Liver (tissue), 9 donors: ENCODE data around the gene NAT10. TPM values are rescaled to one million over a fixed set of nuclear protein-coding genes. Genes with fewer than 3 reads are reported as not detected.
A peak's percentile ranks its signal among the peaks of the same experiment; 100 is the strongest.
"Not testable (repeated sequence)": the region's sequence is repeated elsewhere in the genome, so short reads cannot be mapped to it uniquely, and the experiment has no call there.

ENCODE experiments used
- DNase-seq: peaks from one replicate; pipeline ENCODE4 v3.0.0-alpha.2; 2017; ENCODE audit warnings: low spot score
- H3K27ac ChIP-seq, 2 donors: one replicate each; pipeline ENCODE4 v1.7.0; 2013; ENCODE audit warnings: inconsistent platforms in 2 of 2, low read length in 2 of 2, control low read depth in 1 of 2, low read depth in 1 of 2, mild to moderate bottlenecking in 1 of 2
- H3K27me3 ChIP-seq, 4 donors: one replicate each; pipeline versions ENCODE4 v1.6.1 to v1.7.0; 2013; ENCODE audit warnings: low read length in 3 of 4, inconsistent platforms in 1 of 4, mild to moderate bottlenecking in 1 of 4, moderate library complexity in 1 of 4; ENCODE audit not compliant: control insufficient read depth in 4 of 4, insufficient read depth in 4 of 4
- H3K36me3 ChIP-seq, 4 donors: one replicate each; pipeline versions ENCODE4 v1.6.1 to v1.7.0; 2013; ENCODE audit warnings: low read length in 3 of 4, mild to moderate bottlenecking in 3 of 4, low read depth in 1 of 4, moderate library complexity in 1 of 4; ENCODE audit not compliant: control insufficient read depth in 4 of 4, insufficient read depth in 3 of 4
- H3K4me1 ChIP-seq, 4 donors: one replicate each; pipeline versions ENCODE4 v1.6.1 to v1.7.0; 2013; ENCODE audit warnings: low read length in 3 of 4, mild to moderate bottlenecking in 3 of 4, moderate library complexity in 1 of 4; ENCODE audit not compliant: control insufficient read depth in 4 of 4, insufficient read depth in 4 of 4
- H3K4me3 ChIP-seq, 3 donors: one replicate each; pipeline versions ENCODE4 v1.6.1 to v1.7.0; 2013; ENCODE audit warnings: low read length in 3 of 3, control low read depth in 1 of 3, low read depth in 1 of 3, mild to moderate bottlenecking in 1 of 3
- H3K9ac ChIP-seq, 2 donors: one replicate each; pipeline ENCODE4 v1.7.0; 2013; ENCODE audit warnings: low read length in 2 of 2, mild to moderate bottlenecking in 2 of 2, moderate library complexity in 2 of 2, control low read depth in 1 of 2, low read depth in 1 of 2
- H3K9me3 ChIP-seq, 4 donors: one replicate each; pipeline versions ENCODE4 v1.6.1 to v1.7.0; 2013; ENCODE audit warnings: low read length in 3 of 4; ENCODE audit not compliant: control insufficient read depth in 4 of 4
- EGR1 ChIP-seq, 2 donors: IDR thresholded peaks; 2 replicates each; pipeline ENCODE4 v1.6.1; 2016 to 2018; ENCODE audit warnings: antibody characterized with exemption in 2 of 2, low read depth in 2 of 2
- FOXA1 ChIP-seq: IDR thresholded peaks from 2 replicates; pipeline ENCODE4 v1.6.1; 2016; ENCODE audit warnings: antibody characterized with exemption
- HNF4G ChIP-seq: IDR thresholded peaks from 2 replicates; pipeline ENCODE4 v1.6.1; 2016; ENCODE audit warnings: antibody characterized with exemption
- JUND ChIP-seq, 2 donors: IDR thresholded peaks; 2 replicates each; pipeline ENCODE4 v1.6.1; 2016; ENCODE audit warnings: antibody characterized with exemption in 2 of 2
- NR2F2 ChIP-seq: IDR thresholded peaks from 2 replicates; pipeline ENCODE4 v1.6.1; 2016; ENCODE audit warnings: antibody characterized with exemption
- RAD21 ChIP-seq, 2 donors: IDR thresholded peaks; 2 replicates each; pipeline ENCODE4 v1.6.1; 2016; ENCODE audit warnings: antibody characterized with exemption in 2 of 2, mild to moderate bottlenecking in 2 of 2
- RXRA ChIP-seq, 2 donors: IDR thresholded peaks; 2 replicates each; pipeline ENCODE4 v1.6.1; 2017 to 2018; ENCODE audit warnings: antibody characterized with exemption in 2 of 2, mild to moderate bottlenecking in 1 of 2
- SP1 ChIP-seq: IDR thresholded peaks from 2 replicates; pipeline ENCODE4 v1.6.1; 2018; ENCODE audit warnings: antibody characterized with exemption, mild to moderate bottlenecking
- TAF1 ChIP-seq: conservative IDR thresholded peaks from 2 replicates; pipeline ENCODE4 v1.6.1; 2016; ENCODE audit warnings: antibody characterized with exemption, mild to moderate bottlenecking
- YY1 ChIP-seq: IDR thresholded peaks from 2 replicates; pipeline ENCODE4 v1.6.1; 2016; ENCODE audit warnings: antibody characterized with exemption, mild to moderate bottlenecking
- WGBS: extraction: QIAGEN DNeasy Blood & Tissue Kit; methylation state at CpG from one replicate; pipeline ENCODE4 v1.1.7; 2013; 5-methylcytosine and 5-hydroxymethylcytosine counted together
- polyA plus RNA-seq, 2 donors: library from polyadenylated mRNA; stranded (reverse) in 1 of 2; unstranded in 1 of 2; fragments of 200-250 nt in 1 of 2; fragments of >200 nt in 1 of 2; fragmentation: Nextera tagmentation in 1 of 2; extraction: Ambion mirVana in 1 of 2; gene quantifications; one replicate each; pipeline versions ENCODE4 v1.2.1 to v1.2.3, GENCODE V29; 2013 to 2015
- total RNA-seq, 2 donors: library from RNA; depleted of rRNA; stranded (reverse); fragments of >200 nt; gene quantifications; one replicate each; pipeline ENCODE4 v1.2.3, GENCODE V29; 2014
- TF ChIP-seq, protein P1 (sequence below): IDR thresholded peaks from 2 replicates; pipeline ENCODE4 v1.6.1; 2016; ENCODE audit warnings: antibody characterized with exemption
- TF ChIP-seq, protein P2 (sequence below): IDR thresholded peaks from 2 replicates; pipeline ENCODE4 v1.6.1; 2016; ENCODE audit warnings: antibody characterized with exemption
- TF ChIP-seq, protein P3 (sequence below): IDR thresholded peaks from 2 replicates; pipeline ENCODE4 v1.6.1; 2016; ENCODE audit warnings: antibody characterized with exemption
- TF ChIP-seq, protein P4 (sequence below): fragments of 150-350 bp; IDR thresholded peaks from 2 replicates; pipeline ENCODE4 v1.5.1; 2017; ENCODE audit warnings: improper control_type of control experiment, low read depth, low read length; ENCODE audit not compliant: missing input control
- donor health status: healthy.
- donor health status: healthy.
- donor health status: healthy.
- donor health status: healthy.
- donor health status: healthy.

The NAT10 gene
- total and polyA plus RNA-seq, 4 donors, result 9.1 to 14.0 (median 13.5) TPM

DNA sequence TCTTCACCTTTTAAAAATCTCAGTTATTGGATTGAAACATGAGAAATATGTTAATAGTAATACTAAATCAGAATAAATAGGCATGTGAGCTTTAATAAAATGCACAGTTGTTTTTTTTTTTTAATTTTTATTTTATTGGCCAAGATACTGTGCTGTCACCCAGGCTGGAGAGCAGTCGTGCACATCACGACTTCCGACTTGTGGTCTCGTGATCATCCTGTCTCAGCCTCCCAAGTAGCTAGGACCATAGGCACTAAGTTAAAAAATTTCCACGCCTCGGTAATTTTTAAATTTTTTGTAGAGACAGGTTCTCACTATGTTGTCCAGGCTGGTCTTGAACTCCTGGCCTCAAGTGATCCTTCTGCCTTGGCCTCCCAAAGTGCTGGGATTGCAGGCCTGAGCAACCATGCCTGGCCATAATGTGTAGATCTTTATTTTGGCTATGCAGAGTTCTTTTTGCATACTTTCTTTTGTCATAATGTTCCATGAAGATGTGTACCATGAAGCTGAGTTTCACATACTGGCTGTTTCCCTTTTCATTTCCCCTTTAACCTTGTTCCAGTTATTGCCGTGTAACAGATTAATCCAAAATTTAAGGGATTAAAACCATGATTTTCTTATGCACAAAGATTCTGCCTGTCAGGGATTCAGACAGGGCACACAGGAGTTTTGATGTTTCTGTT, 37.9 kb upstream of the NAT10 start:
- no peak overlapping the region for H3K4me3 ChIP-seq
- no peak for DNase-seq
- no peak overlapping the region for H3K27ac ChIP-seq
- H3K4me1 ChIP-seq, result peaks cover 0 to 11% (median 2%) of the 10 kb centered on the region in 4 donors
- H3K9ac ChIP-seq, result no peak overlapping the region
- peaks cover 2 to 7% (median 4%) of the 10 kb centered on the region in 4 donors for H3K36me3 ChIP-seq
- H3K27me3 ChIP-seq, result no peaks in the 10 kb centered on the region
- TF ChIP-seq HNF4G, result no peak
- TF ChIP-seq, protein P1, sequence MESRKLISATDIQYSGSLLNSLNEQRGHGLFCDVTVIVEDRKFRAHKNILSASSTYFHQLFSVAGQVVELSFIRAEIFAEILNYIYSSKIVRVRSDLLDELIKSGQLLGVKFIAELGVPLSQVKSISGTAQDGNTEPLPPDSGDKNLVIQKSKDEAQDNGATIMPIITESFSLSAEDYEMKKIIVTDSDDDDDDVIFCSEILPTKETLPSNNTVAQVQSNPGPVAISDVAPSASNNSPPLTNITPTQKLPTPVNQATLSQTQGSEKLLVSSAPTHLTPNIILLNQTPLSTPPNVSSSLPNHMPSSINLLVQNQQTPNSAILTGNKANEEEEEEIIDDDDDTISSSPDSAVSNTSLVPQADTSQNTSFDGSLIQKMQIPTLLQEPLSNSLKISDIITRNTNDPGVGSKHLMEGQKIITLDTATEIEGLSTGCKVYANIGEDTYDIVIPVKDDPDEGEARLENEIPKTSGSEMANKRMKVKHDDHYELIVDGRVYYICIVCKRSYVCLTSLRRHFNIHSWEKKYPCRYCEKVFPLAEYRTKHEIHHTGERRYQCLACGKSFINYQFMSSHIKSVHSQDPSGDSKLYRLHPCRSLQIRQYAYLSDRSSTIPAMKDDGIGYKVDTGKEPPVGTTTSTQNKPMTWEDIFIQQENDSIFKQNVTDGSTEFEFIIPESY, result no peak
- TF ChIP-seq FOXA1, result no peak
- no peak for TF ChIP-seq TAF1
- TF ChIP-seq RAD21 (IDR thresholded peaks at IDR 0.05), result no peak
- TF ChIP-seq, protein P2, sequence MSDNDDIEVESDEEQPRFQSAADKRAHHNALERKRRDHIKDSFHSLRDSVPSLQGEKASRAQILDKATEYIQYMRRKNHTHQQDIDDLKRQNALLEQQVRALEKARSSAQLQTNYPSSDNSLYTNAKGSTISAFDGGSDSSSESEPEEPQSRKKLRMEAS, result no peak
- no peak for TF ChIP-seq JUND (IDR thresholded peaks at IDR 0.05)
- TF ChIP-seq YY1, result no peak
- TF ChIP-seq SP1, result no peak
- 90% methylated on average over 7 of the region's 7 CpGs for WGBS
- no peaks in the 10 kb centered on the region for H3K9me3 ChIP-seq

DNA sequence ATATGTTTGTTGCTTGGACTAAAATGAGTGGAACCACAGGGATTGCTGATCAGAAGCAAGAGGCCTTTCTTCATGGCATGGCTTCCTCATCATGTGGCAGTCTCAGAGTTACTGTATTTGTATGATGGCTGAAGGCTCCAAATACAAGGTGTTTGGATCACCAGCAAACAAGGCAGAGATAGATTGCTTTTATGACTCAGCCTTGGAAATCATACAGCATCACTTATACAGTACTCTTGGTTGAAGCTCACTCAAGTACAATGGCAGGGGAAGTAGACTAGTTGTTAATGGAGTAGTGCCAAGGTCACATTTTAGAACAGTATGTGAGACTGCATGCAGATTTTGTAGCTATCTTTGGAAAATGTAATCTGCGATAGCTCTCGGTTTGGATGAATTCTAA, 37.3 kb upstream of the NAT10 start:
- H3K9ac ChIP-seq, result no peak overlapping the region
- DNase-seq, result no peak
- WGBS, result 64% methylated on average over 2 of the region's 2 CpGs
- H3K36me3 ChIP-seq, result peaks cover 6 to 13% (median 8%) of the 10 kb centered on the region in 4 donors
- H3K27ac ChIP-seq, result no peak overlapping the region
- H3K27me3 ChIP-seq, result no peaks in the 10 kb centered on the region
- TF ChIP-seq RXRA (IDR thresholded peaks at IDR 0.05) (no peak), NR2F2 (peak; percentile 37), FOXA1 (no peak), YY1 (no peak), EGR1 (IDR thresholded peaks at IDR 0.05; ENCODE audit: low read depth in 2 of 2) (no peak)
- TF ChIP-seq, protein P3, sequence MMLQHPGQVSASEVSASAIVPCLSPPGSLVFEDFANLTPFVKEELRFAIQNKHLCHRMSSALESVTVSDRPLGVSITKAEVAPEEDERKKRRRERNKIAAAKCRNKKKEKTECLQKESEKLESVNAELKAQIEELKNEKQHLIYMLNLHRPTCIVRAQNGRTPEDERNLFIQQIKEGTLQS, result no peak
- TF ChIP-seq, protein P4, sequence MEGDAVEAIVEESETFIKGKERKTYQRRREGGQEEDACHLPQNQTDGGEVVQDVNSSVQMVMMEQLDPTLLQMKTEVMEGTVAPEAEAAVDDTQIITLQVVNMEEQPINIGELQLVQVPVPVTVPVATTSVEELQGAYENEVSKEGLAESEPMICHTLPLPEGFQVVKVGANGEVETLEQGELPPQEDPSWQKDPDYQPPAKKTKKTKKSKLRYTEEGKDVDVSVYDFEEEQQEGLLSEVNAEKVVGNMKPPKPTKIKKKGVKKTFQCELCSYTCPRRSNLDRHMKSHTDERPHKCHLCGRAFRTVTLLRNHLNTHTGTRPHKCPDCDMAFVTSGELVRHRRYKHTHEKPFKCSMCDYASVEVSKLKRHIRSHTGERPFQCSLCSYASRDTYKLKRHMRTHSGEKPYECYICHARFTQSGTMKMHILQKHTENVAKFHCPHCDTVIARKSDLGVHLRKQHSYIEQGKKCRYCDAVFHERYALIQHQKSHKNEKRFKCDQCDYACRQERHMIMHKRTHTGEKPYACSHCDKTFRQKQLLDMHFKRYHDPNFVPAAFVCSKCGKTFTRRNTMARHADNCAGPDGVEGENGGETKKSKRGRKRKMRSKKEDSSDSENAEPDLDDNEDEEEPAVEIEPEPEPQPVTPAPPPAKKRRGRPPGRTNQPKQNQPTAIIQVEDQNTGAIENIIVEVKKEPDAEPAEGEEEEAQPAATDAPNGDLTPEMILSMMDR, result no peak
- no peak overlapping the region for H3K4me3 ChIP-seq
- H3K4me1 ChIP-seq, result peaks cover 0 to 11% (median 2%) of the 10 kb centered on the region in 4 donors
- H3K9me3 ChIP-seq, result no peaks in the 10 kb centered on the region

DNA sequence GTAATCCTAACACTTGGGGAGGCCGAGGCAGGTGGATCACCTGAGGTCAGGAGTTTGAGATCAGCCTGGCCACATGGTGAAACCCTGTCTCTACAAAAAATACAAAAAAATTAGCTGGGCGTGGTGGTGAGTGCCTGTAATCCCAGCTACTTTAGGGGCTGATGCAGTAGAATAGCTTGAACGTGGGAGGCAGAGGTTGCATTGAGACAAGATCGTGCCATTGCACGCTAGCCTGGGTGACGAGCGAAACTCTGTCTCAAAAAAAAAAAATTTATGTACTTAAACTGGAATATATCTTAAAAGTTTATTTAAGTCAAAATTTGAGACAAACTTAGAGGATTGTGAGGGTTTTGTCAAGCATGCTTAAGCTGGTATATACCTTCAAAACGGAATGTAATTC, 34.1 kb upstream of the NAT10 start:
- H3K9me3 ChIP-seq, H3K4me3 ChIP-seq, H3K27me3 ChIP-seq, H3K9ac ChIP-seq, H3K27ac ChIP-seq, DNase-seq: not testable (repeated sequence)
- Histone ChIP-seq H3K36me3 (peaks cover 9 to 35% (median 21%) of the 10 kb centered on the region in 4 donors), H3K4me1 (peaks cover 0 to 11% (median under 1%) of the 10 kb centered on the region in 4 donors)
- WGBS, result 91% methylated on average over 8 of the region's 8 CpGs
